Inferior parietal cortex (tissue), 1 donor: ENCODE data around the gene KIAA0232.
A peak's percentile ranks its signal among the peaks of the same experiment; 100 is the strongest.
"Not testable (repeated sequence)": the region's sequence is repeated elsewhere in the genome, so short reads cannot be mapped to it uniquely, and the experiment has no call there.

Experiments
- DNase-seq: peaks from one replicate; pipeline ENCODE4 v3.0.0-alpha.2; 2016; ENCODE audit errors: extremely low spot score

Gene KIAA0232

GRCh38 chr4:6881908-6882307, 99.4 kb downstream of the KIAA0232 start:
- no peak for DNase-seq

DNA sequence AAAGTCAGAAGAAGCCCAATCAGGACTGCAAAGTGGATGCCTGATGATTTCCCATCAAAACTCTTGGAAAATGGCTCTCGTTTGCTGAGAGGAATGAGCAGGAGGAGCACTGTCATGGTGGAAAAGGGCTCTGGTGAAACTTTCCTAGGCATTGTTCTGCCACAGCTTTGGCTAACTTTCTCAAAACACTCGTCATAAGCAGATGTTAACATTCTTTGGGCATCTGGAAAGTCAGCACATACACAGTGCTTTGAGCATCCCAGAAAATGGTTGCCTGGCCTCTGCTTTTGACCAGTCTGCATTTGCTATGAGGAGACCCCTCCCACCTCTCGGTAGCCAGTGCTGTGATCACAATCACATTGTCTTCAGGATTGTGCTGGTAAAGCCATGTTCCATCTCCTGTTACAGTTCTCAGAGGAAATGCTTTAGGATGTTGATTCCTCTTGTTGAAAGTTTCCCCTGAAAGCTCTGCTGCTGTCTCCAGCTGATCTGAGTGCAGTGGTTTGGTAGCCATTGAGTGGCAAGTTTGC, 101.9 kb downstream of the KIAA0232 start:
- no peak for DNase-seq

- peak; percentile 79 for DNase-seq
Observed at GRCh38 chr4:6885953-6886557, 103.5 kb downstream of the KIAA0232 start.

GRCh38 chr4:6886886-6887285, 104.4 kb downstream of the KIAA0232 start:
- DNase-seq, result no peak

DNA sequence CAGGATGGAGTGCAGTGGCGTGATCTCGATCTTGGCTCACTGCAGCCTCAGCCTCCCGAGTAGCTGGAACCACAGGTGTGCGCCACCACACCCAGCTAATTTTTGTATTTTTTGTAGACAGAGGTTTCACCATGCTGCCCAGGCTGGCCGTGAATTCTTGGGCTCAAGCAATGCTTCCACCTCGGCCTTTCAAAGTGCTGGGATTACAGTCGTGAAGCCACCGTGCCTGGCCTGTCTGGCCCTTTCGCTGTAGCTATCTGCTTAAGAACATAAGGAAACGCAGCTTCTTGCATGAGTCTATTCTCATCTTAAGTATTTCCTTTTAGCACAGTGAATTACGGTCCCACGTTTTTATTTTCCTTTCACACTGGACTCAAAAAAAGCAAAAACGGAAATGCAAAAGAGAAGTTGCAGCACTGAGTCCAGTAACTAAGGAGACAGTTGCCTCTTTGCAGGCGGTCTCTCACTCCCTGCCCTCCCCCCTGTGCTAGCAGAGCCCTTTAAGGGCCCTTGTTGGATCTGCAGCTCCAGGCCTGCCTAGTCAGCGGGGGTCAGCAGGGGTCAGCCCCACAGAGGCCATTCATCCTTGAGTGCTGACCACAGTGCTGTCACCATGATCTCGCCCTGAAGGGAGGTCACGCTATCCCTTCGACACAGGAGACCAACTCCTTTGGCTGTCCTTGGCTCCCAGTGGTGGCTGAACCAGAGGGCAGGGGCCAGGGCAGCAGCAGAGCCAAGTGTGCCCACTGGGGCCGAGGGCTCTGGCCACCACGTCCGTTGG, 105.3 kb downstream of the KIAA0232 start:
- DNase-seq, result no peak

DNA sequence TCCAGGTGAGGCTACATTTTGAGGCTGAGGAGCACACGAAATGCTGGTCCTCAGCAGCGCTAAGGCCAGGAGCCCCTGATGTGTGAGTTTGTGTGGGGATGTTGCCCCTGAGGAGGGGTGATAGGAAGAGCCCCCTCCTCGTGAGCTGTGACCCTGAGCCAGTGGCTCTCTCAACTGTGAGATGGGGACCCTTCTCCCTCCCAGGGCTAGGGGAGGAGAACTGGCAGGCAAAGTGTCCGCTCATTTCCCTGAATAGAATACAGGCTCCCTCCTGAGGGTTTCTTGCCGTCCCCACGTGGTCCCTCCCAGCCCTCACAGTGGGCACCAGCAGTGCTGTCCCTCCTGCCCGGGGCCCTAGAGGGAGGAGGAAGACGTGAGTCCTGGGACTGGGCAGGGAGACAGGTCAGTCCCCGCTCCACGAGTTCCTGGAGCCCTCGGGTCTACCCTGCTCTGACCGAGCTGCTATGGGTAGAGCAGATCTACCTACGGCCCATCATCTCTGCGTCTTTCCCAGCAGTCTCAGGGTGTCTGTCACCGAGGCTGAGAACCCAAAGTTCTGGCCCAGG, 106.1 kb downstream of the KIAA0232 start:
- DNase-seq, result no peak

DNA sequence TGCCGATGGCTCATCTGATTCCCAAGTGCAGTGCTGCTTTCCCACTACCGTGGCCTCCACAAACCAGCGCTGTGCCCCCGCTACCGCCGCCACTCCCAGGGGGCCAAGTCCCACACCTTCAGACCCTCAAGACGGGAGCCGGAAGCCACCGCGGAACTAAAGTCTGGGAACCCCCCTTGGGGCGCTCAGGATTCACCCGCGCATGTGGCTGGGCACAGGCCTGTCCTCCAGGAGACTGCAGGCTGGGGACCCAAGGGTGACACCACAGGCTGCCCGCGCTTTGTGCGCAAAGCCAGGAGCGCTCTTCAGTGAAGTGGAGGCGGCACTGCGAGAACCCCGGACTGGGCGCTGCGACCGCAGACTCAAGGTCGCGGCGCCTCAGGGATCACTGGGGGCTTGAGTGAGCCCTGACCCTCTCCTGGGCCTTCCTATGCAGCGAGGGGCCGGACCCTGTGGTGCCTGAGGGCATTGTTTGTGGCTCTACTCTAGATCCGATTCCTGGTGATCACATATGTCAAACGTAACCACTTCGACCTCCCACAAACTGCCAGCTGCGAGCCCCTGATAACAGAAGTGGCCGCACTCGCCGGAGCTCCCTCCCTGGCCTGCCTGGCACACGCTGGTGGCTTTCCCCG, 106.7 kb downstream of the KIAA0232 start:
- DNase-seq, result no peak

GRCh38 chr4:6889736-6890324, 107.3 kb downstream of the KIAA0232 start:
- DNase-seq, result no peak

GRCh38 chr4:6890358-6890757, 107.8 kb downstream of the KIAA0232 start:
- DNase-seq, result no peak

- DNase-seq, result not testable (repeated sequence)
Observed at GRCh38 chr4:6890971-6891370, 108.4 kb downstream of the KIAA0232 start.

DNA sequence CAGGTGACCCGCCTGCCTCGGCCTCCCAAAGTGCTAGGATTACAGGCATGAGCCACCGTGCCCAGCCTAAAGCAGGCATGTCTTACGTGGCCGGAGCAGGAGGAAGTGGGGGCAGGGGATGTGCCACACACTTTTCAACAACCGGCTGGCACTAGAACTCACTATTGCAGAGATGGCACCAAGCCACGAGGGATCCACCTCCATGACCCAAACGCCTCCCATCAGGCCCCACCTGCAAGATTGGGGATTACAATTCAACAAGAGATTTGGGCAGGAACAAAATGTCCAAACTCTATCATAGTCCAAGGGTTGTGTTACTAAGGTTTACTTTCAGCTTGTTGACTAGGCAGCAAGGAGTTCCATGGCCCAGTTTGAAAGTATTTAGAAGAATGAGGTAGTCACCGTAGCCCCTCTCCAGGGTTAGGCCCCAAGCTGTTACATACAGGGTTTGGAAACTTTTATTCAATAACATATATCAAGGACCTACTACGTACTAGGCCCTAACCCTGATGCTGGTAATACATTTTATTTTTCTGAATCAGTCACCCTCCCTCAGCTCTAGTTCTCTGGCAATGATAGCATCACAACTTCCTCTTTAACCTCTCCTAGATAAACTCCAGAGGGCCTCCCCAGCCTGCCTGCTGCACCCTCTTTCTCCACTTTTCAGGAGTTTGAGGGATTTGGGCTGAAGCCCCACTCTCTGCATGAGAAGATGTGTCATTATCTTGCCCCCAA, 109.1 kb downstream of the KIAA0232 start:
- DNase-seq, result no peak

DNA sequence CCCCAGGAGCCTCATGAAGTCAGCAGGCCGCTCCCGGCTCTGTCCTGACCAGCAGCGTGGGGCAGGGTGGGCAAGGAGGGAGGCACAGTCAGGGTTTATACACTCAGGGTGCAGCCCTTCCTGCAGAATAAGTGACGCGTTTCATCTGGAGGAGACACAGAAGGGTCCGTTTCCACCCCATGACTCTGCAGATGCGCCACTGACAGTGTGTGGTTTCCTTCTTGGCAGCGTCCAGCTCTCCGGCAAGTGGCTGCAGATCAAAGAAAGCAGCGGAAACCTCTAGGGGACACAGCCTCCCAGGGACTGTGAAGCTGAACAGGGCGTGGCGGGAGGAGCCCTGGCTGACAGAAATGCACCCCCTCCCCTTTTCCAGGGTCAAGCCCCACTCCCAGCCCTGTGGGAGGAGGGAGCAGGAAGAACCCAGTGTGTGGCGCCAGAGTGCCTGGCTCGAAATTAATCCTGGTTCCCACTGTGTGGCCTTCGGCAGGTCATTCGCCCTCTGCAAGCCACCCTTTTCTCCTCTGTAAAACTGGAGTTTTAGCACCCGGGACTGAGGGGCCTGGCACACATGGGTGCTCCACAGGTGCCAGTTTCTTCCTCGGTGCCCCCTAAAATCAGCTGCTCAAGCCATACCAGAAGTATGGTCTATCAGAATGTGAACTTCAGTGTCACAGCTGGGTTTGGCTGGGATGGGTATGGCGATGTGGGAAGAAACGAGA, 109.8 kb downstream of the KIAA0232 start:
- peak; percentile 48 for DNase-seq

DNA sequence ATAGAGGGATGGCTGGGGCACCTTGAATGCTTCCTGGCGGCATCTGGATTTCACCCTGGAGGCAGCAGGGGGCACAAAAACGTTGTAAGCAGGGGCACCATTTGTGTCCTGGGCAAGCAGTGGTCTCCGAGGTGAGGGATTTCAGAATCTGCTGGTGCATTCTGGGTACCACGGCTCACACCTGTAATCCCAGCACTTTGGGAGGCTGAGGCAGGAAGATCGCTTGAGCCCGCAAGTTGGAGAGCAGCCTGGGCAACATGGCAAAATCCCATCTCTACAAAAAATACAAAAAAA, 110.3 kb downstream of the KIAA0232 start:
- no peak for DNase-seq

GRCh38 chr4:6893449-6894085, 111.0 kb downstream of the KIAA0232 start:
- DNase-seq, result no peak

DNA sequence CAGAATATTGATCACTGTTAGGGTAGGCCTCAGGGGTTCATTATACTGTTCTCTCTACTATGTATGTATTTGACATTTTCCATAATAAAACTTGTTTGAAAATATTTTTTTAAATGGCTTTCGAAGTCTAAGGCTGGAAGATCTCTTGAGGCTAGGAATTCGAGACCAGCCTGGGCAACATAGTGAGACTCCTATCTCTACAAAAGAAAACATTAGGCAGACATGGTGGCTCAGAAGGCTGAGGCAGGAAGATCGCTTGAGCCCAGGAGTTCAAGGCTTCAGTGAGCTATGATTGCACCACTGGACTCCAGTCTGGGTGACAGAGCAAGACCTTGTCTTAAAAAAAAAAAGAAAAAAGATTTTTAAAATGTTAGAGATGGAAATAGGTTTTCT, 111.6 kb downstream of the KIAA0232 start:
- DNase-seq, result no peak

- DNase-seq, result no peak
Observed at GRCh38 chr4:6894528-6895498, 112.3 kb downstream of the KIAA0232 start.

DNA sequence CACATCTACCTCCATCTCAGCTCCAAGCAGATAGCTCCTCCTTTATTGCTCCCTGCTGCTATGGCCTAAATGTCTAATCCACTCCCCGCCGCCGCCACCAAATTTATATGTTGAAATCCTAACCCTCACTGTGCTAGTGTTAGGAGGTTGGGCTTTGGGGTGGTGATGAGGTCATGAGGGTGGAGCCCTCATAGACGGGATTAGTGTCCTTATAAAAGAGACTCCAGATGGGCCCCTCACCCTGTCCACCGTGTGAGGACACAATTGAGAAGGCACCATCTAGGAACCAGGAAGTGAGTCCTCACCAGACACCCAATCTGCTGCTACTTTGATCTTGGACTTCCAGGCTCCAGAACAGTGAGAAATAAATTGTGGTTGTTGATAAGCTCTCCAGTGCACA, 113.5 kb downstream of the KIAA0232 start:
- DNase-seq, result no peak

DNA sequence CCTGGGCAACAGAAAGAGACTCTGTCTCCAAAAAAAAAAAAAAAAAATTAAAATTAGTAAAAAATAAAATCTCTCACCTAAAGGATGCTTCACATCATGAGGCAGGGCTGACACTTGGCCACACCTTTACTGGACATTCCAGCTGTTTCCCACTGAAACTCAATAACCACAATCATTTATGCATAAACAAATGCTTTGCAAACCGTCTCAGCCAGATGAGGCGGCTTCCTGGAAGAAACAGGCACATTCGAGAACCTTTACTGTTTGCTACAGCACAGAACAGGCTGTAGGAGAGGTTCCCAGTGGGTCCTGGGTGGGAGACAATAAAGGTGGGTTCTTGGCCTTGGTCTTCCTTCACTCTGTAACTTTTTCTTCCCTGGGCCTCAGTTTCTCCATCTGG, 116.2 kb downstream of the KIAA0232 start:
- DNase-seq, result no peak

DNA sequence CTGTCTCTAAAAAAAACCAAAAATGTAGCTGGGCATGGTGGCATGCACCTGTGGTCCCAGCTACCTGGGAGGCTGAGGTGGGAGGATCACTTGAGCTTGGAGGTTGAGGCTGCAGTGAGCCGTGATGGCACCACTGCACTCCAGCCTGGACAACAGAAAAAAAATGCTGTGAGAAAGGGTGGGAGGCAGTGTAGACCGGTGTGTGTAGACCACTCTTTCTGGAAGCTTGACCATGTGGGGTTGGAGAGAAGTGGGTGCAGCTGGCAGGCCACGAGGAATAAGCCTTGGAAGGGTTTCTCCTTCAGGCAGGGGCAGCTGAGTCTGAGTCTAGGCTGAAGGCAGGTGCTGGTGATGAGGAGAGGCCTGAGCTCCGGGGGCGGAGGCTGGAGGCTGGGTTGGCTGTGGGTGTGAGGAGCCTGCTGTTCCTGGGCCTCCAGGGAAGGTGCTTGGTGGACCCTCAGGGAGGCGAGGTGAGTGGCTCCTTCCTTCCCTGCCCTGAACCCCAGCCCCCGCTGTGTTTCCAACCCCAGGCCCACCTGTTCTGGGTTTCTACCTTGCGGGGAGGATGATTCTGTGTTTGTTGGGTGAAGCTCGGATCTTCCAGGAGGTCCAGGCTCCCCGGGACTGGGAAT, 117.8 kb downstream of the KIAA0232 start:
- DNase-seq, result no peak
